ENCODE results near the gene ELAPOR1.

ELAPOR1 gene

GRCh38 chr1:109112056-109112651, 1.8 kb upstream of the ELAPOR1 start:
- no peaks in the 10 kb centered on the region for H3K36me3 ChIP-seq
- H3K9me3 ChIP-seq, result no peaks in the 10 kb centered on the region
- no peak for DNase-seq
- peaks cover 26% of the 10 kb centered on the region for H3K27me3 ChIP-seq
- 0 out of 2 replicates have a peak, but pooled peaks cover 3% of the 10 kb centered on the region for H3K4me1 ChIP-seq
- peak; percentile 38 for TF ChIP-seq CTCF (IDR thresholded peaks at IDR 0.05; ENCODE audit: low read depth, low read length)
- H3K4me3 ChIP-seq (ENCODE audit: low read depth, low read length), result peak overlapping the region; percentile 22; the same call in 1 of the 2 replicates

- H3K4me3 ChIP-seq (ENCODE audit: low read depth, low read length), result peak overlapping the region; percentile 25
- H3K4me1 ChIP-seq, result 0 out of 2 replicates have a peak, but pooled peaks cover 3% of the 10 kb centered on the region
- peaks cover 26% of the 10 kb centered on the region for H3K27me3 ChIP-seq
- peak; percentile 98 for TF ChIP-seq CTCF (IDR thresholded peaks at IDR 0.05; ENCODE audit: low read depth, low read length)
- peak; percentile 97 for DNase-seq
- no peaks in the 10 kb centered on the region for H3K9me3 ChIP-seq
- H3K36me3 ChIP-seq, result no peaks in the 10 kb centered on the region
Observed at GRCh38 chr1:109112652-109113285, 1.1 kb upstream of the ELAPOR1 start.

- H3K36me3 ChIP-seq, result no peaks in the 10 kb centered on the region
- H3K9me3 ChIP-seq, result no peaks in the 10 kb centered on the region
- TF ChIP-seq CTCF (IDR thresholded peaks at IDR 0.05; ENCODE audit: low read depth, low read length), result no peak
- 0 out of 2 replicates have a peak, but pooled peaks cover 3% of the 10 kb centered on the region for H3K4me1 ChIP-seq
- no peak for DNase-seq
- H3K4me3 ChIP-seq (ENCODE audit: low read depth, low read length), result peak overlapping the region; percentile 38
- peaks cover 26% of the 10 kb centered on the region for H3K27me3 ChIP-seq
Observed at GRCh38 chr1:109114342-109114674, 393 bp downstream of the ELAPOR1 start.

GRCh38 chr1:109115685-109116084, 1.8 kb downstream of the ELAPOR1 start:
- no peak for DNase-seq
- H3K9me3 ChIP-seq, result no peaks in the 10 kb centered on the region
- no peak for TF ChIP-seq CTCF (IDR thresholded peaks at IDR 0.05; ENCODE audit: low read depth, low read length)
- H3K4me3 ChIP-seq (ENCODE audit: low read depth, low read length), result no peak overlapping the region
- no peaks in the 10 kb centered on the region for H3K36me3 ChIP-seq
- H3K4me1 ChIP-seq, result 0 out of 2 replicates have a peak, but pooled peaks cover 3% of the 10 kb centered on the region
- peaks cover 26% of the 10 kb centered on the region for H3K27me3 ChIP-seq

- peaks cover 26% of the 10 kb centered on the region for H3K27me3 ChIP-seq
- TF ChIP-seq CTCF (IDR thresholded peaks at IDR 0.05; ENCODE audit: low read depth, low read length), result no peak
- H3K36me3 ChIP-seq, result no peaks in the 10 kb centered on the region
- no peaks in the 10 kb centered on the region for H3K9me3 ChIP-seq
- no peak overlapping the region for H3K4me3 ChIP-seq (ENCODE audit: low read depth, low read length)
- DNase-seq, result no peak
- H3K4me1 ChIP-seq, result 0 out of 2 replicates have a peak, but pooled peaks cover 3% of the 10 kb centered on the region
Observed at GRCh38 chr1:109116286-109116685, 2.4 kb downstream of the ELAPOR1 start.

GRCh38 chr1:109118089-109118488, 4.2 kb downstream of the ELAPOR1 start:
- Histone ChIP-seq H3K4me3 (ENCODE audit: low read depth, low read length) (no peak overlapping the region), H3K9me3 (no peaks in the 10 kb centered on the region), H3K27me3 (peaks cover 22% of the 10 kb centered on the region), H3K4me1 (no peaks in the 10 kb centered on the region), H3K36me3 (no peaks in the 10 kb centered on the region)
- no peak for TF ChIP-seq CTCF (IDR thresholded peaks at IDR 0.05; ENCODE audit: low read depth, low read length)
- no peak for DNase-seq

Measured in BE2C (cell line).